Measurements from ENCODE around the gene PPP1R13L.

Gene PPP1R13L

DNA sequence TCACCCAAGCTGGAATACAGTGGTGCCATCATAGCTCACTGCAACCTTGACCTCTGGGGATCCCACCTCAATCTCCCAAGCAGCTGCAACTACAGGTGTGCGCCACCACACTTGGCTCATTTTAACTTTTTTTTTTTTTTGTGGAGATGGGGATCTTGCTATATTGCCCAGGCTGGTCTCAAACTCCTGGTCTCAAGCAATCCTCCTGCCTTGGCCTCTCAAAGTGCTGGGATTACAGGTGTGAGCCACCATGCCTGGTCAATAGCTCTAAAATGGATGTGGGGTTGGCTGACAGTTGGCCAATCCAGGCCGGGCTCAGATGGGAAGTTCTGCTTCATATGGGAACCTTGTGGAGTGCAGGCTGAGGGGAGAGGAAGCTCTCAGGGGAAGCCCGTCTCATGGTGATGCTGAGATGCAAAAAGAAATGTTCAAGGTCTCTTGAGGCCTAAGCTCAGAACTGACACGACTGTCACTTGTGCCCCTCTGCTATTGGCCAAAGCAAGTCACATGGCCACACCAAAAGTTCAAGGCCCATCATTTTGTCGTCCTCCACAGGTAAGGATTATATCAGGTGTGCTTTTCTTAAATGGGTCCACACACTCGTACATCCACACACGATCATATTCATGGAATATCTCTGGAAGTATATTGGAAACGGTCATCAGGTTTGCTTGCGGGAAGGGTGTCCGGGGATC lies 71.1 kb downstream of the PPP1R13L start:
- peaks cover 10% of the 10 kb centered on the region for H3K27me3 ChIP-seq
- TF ChIP-seq, protein P1, sequence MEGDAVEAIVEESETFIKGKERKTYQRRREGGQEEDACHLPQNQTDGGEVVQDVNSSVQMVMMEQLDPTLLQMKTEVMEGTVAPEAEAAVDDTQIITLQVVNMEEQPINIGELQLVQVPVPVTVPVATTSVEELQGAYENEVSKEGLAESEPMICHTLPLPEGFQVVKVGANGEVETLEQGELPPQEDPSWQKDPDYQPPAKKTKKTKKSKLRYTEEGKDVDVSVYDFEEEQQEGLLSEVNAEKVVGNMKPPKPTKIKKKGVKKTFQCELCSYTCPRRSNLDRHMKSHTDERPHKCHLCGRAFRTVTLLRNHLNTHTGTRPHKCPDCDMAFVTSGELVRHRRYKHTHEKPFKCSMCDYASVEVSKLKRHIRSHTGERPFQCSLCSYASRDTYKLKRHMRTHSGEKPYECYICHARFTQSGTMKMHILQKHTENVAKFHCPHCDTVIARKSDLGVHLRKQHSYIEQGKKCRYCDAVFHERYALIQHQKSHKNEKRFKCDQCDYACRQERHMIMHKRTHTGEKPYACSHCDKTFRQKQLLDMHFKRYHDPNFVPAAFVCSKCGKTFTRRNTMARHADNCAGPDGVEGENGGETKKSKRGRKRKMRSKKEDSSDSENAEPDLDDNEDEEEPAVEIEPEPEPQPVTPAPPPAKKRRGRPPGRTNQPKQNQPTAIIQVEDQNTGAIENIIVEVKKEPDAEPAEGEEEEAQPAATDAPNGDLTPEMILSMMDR (IDR thresholded peaks at IDR 0.05), result no peak
- no peaks in the 10 kb centered on the region for H3K9me3 ChIP-seq
- H3K27ac ChIP-seq, result no peak overlapping the region
- H3K4me3 ChIP-seq (ENCODE audit: low read depth in 1 of 2, low read length in 1 of 2), result no peak overlapping the region
- no peaks in the 10 kb centered on the region for H3K36me3 ChIP-seq
- H3K4me1 ChIP-seq (ENCODE audit: control insufficient read depth in 1 of 2, insufficient read depth in 1 of 2, low read depth in 1 of 2, low read length in 1 of 2), result peaks cover 0 to 4% of the 10 kb centered on the region in 2 experiments

DNA sequence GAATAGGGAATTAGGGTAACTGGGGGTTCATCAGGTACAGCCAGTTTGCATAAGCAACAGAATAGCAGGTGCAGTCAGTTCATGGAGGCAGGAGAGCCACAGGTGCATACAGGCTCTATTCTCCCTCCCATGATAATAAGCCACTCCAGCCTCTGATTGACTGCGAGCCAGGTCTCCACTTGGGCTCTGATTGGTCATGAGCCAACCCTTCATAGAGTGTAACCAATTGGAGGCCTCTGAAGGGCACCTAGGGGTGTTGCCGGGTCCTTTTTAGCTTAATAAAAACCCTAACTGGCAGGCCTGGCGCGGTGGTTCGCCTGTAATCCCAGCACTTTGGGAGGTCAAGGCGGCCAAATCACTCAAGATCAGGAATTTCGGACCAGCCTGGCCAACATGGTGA lies 73.5 kb downstream of the PPP1R13L start:
- Histone ChIP-seq H3K9me3 (no peaks in the 10 kb centered on the region), H3K27me3 (peaks cover 6% of the 10 kb centered on the region), H3K27ac (no peak overlapping the region), H3K36me3 (no peaks in the 10 kb centered on the region), H3K4me3 (ENCODE audit: low read depth in 1 of 2, low read length in 1 of 2) (no peak overlapping the region), H3K4me1 (ENCODE audit: control insufficient read depth in 1 of 2, insufficient read depth in 1 of 2, low read depth in 1 of 2, low read length in 1 of 2) (no peaks in the 10 kb centered on the region)
- TF ChIP-seq, protein P1 (IDR thresholded peaks at IDR 0.05), result no peak

Measured in neutrophil (primary cell).